HFF-Myc (cell line): ENCODE results near the gene BAZ2A.
A peak's percentile ranks its signal among the peaks of the same experiment; 100 is the strongest.

Source experiments
- DNase-seq: peaks from one replicate; pipeline ENCODE4 v3.0.0-alpha.2; 2011; ENCODE audit warnings: low read depth; ENCODE audit errors: extremely low read depth
- H3K4me3 ChIP-seq: replicated peaks from 2 replicates; pipeline ENCODE4 v1.5.1; 2011; ENCODE audit warnings: low read depth, mild to moderate bottlenecking, control low read depth, low read length
- TF ChIP-seq, protein P1 (sequence below): IDR thresholded peaks from 2 replicates; pipeline ENCODE4 v1.5.1; 2012; ENCODE audit warnings: mild to moderate bottlenecking, low read depth, low read length, control low read depth; ENCODE audit errors: missing control alignments

Gene BAZ2A

GRCh38 chr12:56629459-56630179 lies 507 bp downstream of the BAZ2A start:
- peak overlapping the region; percentile 94 for H3K4me3 ChIP-seq
- TF ChIP-seq, protein P1, sequence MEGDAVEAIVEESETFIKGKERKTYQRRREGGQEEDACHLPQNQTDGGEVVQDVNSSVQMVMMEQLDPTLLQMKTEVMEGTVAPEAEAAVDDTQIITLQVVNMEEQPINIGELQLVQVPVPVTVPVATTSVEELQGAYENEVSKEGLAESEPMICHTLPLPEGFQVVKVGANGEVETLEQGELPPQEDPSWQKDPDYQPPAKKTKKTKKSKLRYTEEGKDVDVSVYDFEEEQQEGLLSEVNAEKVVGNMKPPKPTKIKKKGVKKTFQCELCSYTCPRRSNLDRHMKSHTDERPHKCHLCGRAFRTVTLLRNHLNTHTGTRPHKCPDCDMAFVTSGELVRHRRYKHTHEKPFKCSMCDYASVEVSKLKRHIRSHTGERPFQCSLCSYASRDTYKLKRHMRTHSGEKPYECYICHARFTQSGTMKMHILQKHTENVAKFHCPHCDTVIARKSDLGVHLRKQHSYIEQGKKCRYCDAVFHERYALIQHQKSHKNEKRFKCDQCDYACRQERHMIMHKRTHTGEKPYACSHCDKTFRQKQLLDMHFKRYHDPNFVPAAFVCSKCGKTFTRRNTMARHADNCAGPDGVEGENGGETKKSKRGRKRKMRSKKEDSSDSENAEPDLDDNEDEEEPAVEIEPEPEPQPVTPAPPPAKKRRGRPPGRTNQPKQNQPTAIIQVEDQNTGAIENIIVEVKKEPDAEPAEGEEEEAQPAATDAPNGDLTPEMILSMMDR: no peak
- no peak for DNase-seq

DNA sequence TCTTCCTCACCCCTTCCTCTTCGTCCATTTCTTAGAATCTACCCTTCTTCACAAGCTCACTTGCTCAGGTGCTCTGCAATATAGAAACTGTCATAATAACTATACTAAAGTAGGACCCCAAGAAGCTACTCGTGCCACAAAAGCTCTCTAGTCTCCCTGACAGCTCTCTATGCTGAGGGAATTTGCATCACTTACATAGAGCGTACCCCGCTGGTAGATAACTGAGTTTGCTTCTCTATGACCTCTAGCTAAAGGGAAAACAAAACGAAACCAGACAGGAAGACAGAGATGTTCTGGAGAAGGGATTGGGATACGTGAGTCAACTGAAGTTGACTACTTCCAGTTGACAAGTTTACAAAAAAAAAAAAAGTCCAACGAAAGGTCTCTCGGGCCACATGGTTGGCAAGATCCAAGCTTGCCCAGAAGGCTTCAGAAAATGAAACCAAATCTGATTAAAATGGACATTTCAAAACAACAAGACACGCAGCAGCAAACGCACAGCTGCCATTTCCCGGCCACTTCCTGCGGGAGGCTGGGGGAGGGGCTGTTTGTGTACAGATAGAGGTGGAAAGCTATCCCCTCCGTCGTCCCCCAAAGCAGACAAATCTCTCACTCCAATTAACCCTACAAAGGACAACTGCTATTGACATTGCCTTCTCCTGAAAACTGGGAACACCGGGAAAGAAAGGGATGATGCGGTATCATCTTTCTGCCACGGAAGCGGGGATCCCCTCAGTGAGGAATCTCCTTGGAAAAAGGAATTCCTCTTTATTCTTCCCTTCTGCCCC lies 1.3 kb downstream of the BAZ2A start:
- TF ChIP-seq, protein P1: no peak
- peak overlapping the region; percentile 94 for H3K4me3 ChIP-seq
- DNase-seq: no peak

DNA sequence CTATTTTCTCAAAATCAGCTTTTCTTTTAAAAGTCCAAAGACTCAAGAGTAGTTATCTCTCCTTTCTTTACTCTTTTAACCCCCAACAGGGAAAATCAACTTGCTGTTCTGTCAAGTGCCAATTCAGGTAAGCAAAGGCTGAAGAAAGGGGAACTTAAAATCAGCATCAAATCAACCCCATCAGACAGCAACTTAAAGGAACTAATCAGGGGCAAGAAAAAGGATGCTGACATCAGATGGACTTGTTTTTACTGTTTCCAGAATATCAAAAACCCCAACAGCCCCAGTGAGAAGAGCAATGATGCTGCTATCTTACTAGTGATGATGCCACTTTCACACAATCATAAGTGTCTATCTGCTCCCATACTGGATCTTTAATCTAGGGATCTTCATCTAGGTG lies 3.4 kb downstream of the BAZ2A start:
- TF ChIP-seq, protein P1: no peak
- no peak overlapping the region for H3K4me3 ChIP-seq
- DNase-seq: no peak

- TF ChIP-seq, protein P1: no peak
- no peak for DNase-seq
- no peak overlapping the region for H3K4me3 ChIP-seq
Observed at GRCh38 chr12:56622535-56622934, 7.6 kb downstream of the BAZ2A start.

DNA sequence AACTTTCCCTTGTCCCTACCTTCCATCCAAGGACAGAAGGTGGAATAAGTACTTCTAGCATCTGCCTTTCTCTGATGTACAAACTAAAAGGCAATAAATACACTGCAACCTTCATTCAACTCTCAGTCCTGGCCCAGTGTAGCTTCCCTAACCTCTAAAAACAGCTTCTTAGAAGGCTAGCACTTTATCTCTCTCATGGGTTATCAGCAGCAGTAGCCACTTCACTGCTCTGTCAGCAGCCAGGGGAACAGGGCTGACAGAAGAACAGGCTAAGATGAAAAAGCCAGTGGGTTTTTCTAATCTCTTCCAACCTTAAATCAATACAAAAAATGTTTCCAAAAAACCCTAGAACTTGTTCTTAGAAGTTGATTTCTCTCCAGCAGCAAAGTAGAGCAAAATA lies 13.2 kb downstream of the BAZ2A start:
- DNase-seq: no peak
- TF ChIP-seq, protein P1: no peak

DNA sequence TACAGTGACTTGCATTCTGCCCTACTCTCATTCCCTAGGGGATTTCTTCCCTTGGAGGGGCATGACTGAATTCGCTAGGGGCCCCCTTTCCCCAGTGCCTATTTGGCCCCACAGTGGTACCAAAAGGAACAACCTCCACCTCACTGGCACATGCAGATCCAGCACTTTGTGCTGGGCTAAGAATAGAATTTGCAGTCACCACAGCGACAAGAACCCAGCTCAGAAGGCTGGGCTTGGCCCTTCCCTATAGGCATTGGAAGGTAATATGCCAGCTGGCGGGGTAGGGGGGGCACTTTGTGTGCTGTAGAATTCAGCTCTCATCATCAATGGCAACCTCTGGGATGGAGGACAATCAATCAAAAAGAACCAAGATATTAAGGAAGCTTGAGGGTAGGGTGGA lies 13.9 kb downstream of the BAZ2A start:
- TF ChIP-seq, protein P1: no peak
- DNase-seq: no peak
- no peak overlapping the region for H3K4me3 ChIP-seq

More for the DNA sequence above, 13.2 kb downstream of the BAZ2A start:
- H3K4me3 ChIP-seq: no peak overlapping the region
